DND-41 (cell line): Measurements from ENCODE around the gene CCL4.
"Not testable (repeated sequence)": the region's sequence is repeated elsewhere in the genome, so short reads cannot be mapped to it uniquely, and the experiment has no call there.

ENCODE experiments used
- ATAC-seq: fragments of 200-7000 bp; cut with Tn5 transposase; 3 replicates; pipeline ENCODE4 v1.9.1; 2021; ENCODE audit warnings: low read depth; ENCODE audit not compliant: insufficient read depth
- DNase-seq: peaks from one replicate; pipeline ENCODE4 v3.0.0-alpha.2; 2020
- H2AFZ ChIP-seq: 2 replicates; pipeline ENCODE4 v1.6.0; 2012; ENCODE audit warnings: low read depth, low read length
- H3K27ac ChIP-seq: 2 replicates; pipeline ENCODE4 v1.5.1; 2012; ENCODE audit warnings: low read length, inconsistent platforms
- H3K27me3 ChIP-seq: fragments of 200-600 bp; sonication (generic); 2 replicates; pipeline ENCODE4 v1.6.0; 2012; ENCODE audit warnings: low read length, mild to moderate bottlenecking, inconsistent platforms; ENCODE audit not compliant: insufficient read depth, poor library complexity
- H3K36me3 ChIP-seq: 2 replicates; pipeline ENCODE4 v1.5.1; 2012; ENCODE audit warnings: low read length, inconsistent platforms; ENCODE audit not compliant: insufficient read depth
- H3K4me1 ChIP-seq: 2 replicates; pipeline ENCODE4 v1.5.1; 2012; ENCODE audit warnings: mild to moderate bottlenecking, low read length; ENCODE audit not compliant: insufficient read depth
- H3K4me2 ChIP-seq: 2 replicates; pipeline ENCODE4 v1.6.0; 2012; ENCODE audit warnings: mild to moderate bottlenecking, moderate library complexity, low read length, inconsistent platforms; ENCODE audit not compliant: insufficient read depth
- H3K4me3 ChIP-seq, 2 experiments: fragments of 200-600 bp in 1 of 2; shearing (Covaris generic) in 1 of 2; 2 replicates each; pipeline ENCODE4 v1.5.1; 2012 to 2016; ENCODE audit warnings: inconsistent platforms in 2 of 2, low read length in 2 of 2, mild to moderate bottlenecking in 2 of 2, low read depth in 1 of 2, moderate library complexity in 1 of 2
- H3K79me2 ChIP-seq: 2 replicates; pipeline ENCODE4 v1.6.0; 2012; ENCODE audit warnings: low read length, inconsistent platforms; ENCODE audit not compliant: insufficient read depth
- H3K9ac ChIP-seq: 2 replicates; pipeline ENCODE4 v1.6.0; 2012; ENCODE audit warnings: low read depth, mild to moderate bottlenecking, inconsistent platforms, low read length, moderate library complexity
- H3K9me3 ChIP-seq: 2 replicates; pipeline ENCODE4 v1.5.1; 2012; ENCODE audit warnings: low read length, moderate library complexity, mild to moderate bottlenecking, inconsistent platforms; ENCODE audit not compliant: insufficient read depth, severe bottlenecking
- H4K20me1 ChIP-seq: 2 replicates; pipeline ENCODE4 v1.6.0; 2012; ENCODE audit warnings: low read length; ENCODE audit not compliant: insufficient read depth
- EZH2 ChIP-seq: IDR thresholded peaks from 3 replicates; pipeline ENCODE4 v1.6.1; 2012; ENCODE audit warnings: borderline replicate concordance, low read depth, mild to moderate bottlenecking, moderate library complexity, low read length, inconsistent platforms; ENCODE audit not compliant: severe bottlenecking
- TF ChIP-seq, protein P1 (sequence below): IDR thresholded peaks from 2 replicates; pipeline ENCODE4 v1.5.1; 2012; ENCODE audit warnings: borderline replicate concordance, low read length, moderate library complexity, mild to moderate bottlenecking; ENCODE audit not compliant: poor library complexity, severe bottlenecking; ENCODE audit errors: extremely low read depth

Gene CCL4

GRCh38 chr17:36094232-36094631, 9.4 kb upstream of the CCL4 start:
- H3K79me2 ChIP-seq = no peaks in the 10 kb centered on the region
- no peaks in the 10 kb centered on the region for H3K4me1 ChIP-seq
- no peak overlapping the region for H3K27ac ChIP-seq
- H2AFZ ChIP-seq = no peak overlapping the region
- no peaks in the 10 kb centered on the region for H3K9me3 ChIP-seq
- ATAC-seq (no peak), DNase-seq (no peak)
- H4K20me1 ChIP-seq = no peaks in the 10 kb centered on the region
- peaks cover 3% of the 10 kb centered on the region for H3K27me3 ChIP-seq
- H3K4me3 ChIP-seq = no peak overlapping the region
- TF ChIP-seq, protein P1, sequence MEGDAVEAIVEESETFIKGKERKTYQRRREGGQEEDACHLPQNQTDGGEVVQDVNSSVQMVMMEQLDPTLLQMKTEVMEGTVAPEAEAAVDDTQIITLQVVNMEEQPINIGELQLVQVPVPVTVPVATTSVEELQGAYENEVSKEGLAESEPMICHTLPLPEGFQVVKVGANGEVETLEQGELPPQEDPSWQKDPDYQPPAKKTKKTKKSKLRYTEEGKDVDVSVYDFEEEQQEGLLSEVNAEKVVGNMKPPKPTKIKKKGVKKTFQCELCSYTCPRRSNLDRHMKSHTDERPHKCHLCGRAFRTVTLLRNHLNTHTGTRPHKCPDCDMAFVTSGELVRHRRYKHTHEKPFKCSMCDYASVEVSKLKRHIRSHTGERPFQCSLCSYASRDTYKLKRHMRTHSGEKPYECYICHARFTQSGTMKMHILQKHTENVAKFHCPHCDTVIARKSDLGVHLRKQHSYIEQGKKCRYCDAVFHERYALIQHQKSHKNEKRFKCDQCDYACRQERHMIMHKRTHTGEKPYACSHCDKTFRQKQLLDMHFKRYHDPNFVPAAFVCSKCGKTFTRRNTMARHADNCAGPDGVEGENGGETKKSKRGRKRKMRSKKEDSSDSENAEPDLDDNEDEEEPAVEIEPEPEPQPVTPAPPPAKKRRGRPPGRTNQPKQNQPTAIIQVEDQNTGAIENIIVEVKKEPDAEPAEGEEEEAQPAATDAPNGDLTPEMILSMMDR = no peak
- no peak for TF ChIP-seq EZH2
- no peak overlapping the region for H3K4me2 ChIP-seq
- no peak overlapping the region for H3K9ac ChIP-seq
- H3K36me3 ChIP-seq = no peaks in the 10 kb centered on the region

GRCh38 chr17:36094746-36095145, 8.9 kb upstream of the CCL4 start:
- Histone ChIP-seq H3K27ac (no peak overlapping the region), H3K79me2 (no peaks in the 10 kb centered on the region), H4K20me1 (no peaks in the 10 kb centered on the region), H3K4me2 (no peak overlapping the region), H2AFZ (no peak overlapping the region), H3K27me3 (peaks cover 1% of the 10 kb centered on the region), H3K36me3 (no peaks in the 10 kb centered on the region), H3K9ac (no peak overlapping the region), H3K4me1 (no peaks in the 10 kb centered on the region), H3K9me3 (no peaks in the 10 kb centered on the region), H3K4me3 (no peak overlapping the region)
- no peak for TF ChIP-seq EZH2
- TF ChIP-seq, protein P1 = no peak
- DNase-seq (no peak), ATAC-seq (peak; percentile 48; the same call in 1 of the 3 replicates)

GRCh38 chr17:36095992-36096391, 7.6 kb upstream of the CCL4 start:
- Histone ChIP-seq H3K27me3 (no peaks in the 10 kb centered on the region), H3K4me2 (no peak overlapping the region)
- no peak for DNase-seq

DNA sequence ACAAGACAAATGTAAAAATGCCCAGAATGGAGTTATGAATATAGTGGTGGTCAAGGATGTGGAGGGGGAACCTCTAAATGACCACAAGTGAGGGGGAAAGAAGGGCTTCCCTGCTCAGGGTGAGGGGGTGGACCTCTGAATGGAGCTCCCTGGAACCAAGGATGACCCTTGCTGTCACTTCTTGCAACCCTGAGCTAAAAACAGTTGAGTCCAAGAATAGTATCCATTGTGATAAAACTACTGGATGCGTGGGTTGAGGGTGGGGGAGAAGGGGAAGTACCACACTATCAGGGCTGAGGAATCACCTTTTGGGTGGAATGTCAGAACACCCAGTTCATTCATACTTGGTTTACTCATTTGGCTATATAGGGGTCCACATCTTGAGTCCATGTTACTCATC, 4.6 kb upstream of the CCL4 start:
- not testable (repeated sequence) for H3K79me2 ChIP-seq, H3K4me2 ChIP-seq, H2AFZ ChIP-seq, H3K27me3 ChIP-seq, H3K36me3 ChIP-seq, H3K9ac ChIP-seq, H4K20me1 ChIP-seq, H3K4me1 ChIP-seq, H3K9me3 ChIP-seq, DNase-seq, H3K27ac ChIP-seq, H3K4me3 ChIP-seq, ATAC-seq

More at GRCh38 chr17:36095992-36096391, 7.6 kb upstream of the CCL4 start:
- ATAC-seq = no peak
- Histone ChIP-seq H2AFZ (no peak overlapping the region), H3K27ac (no peak overlapping the region), H3K79me2 (no peaks in the 10 kb centered on the region), H3K9me3 (no peaks in the 10 kb centered on the region), H3K9ac (no peak overlapping the region), H3K36me3 (no peaks in the 10 kb centered on the region), H3K4me3 (no peak overlapping the region), H4K20me1 (no peaks in the 10 kb centered on the region), H3K4me1 (no peaks in the 10 kb centered on the region)
- TF ChIP-seq, protein P1 = no peak
- no peak for TF ChIP-seq EZH2

GRCh38 chr17:36104246-36104645, 619 bp downstream of the CCL4 start:
- not testable (repeated sequence) for ATAC-seq, H3K9me3 ChIP-seq, H3K36me3 ChIP-seq, H3K4me2 ChIP-seq, H3K9ac ChIP-seq, H2AFZ ChIP-seq, DNase-seq, H3K27ac ChIP-seq, H3K79me2 ChIP-seq, H3K4me1 ChIP-seq, H3K4me3 ChIP-seq, H3K27me3 ChIP-seq, H4K20me1 ChIP-seq
